SU-DHL-6 (cell line): Measurements from ENCODE around the gene ZFP3.
"Not testable (repeated sequence)": the region's sequence is repeated elsewhere in the genome, so short reads cannot be mapped to it uniquely, and the experiment has no call there.

Source experiments
- EZH2phosphoT487 ChIP-seq: fragments of 200-600 bp; sonication (generic), shearing (Covaris generic); conservative IDR thresholded peaks from 2 replicates; pipeline ENCODE4 v1.6.1; 2018; ENCODE audit warnings: mild to moderate bottlenecking, antibody characterized with exemption, low read length, moderate library complexity, mixed read lengths
- TF ChIP-seq, protein P1 (sequence below): fragments of 200-600 bp; sonication (generic); IDR thresholded peaks from one replicate; pipeline ENCODE4 v1.5.1; 2017; ENCODE audit warnings: antibody characterized with exemption, mild to moderate bottlenecking, low read length, moderate library complexity; ENCODE audit not compliant: insufficient read depth, poor library complexity, severe bottlenecking

DNA sequence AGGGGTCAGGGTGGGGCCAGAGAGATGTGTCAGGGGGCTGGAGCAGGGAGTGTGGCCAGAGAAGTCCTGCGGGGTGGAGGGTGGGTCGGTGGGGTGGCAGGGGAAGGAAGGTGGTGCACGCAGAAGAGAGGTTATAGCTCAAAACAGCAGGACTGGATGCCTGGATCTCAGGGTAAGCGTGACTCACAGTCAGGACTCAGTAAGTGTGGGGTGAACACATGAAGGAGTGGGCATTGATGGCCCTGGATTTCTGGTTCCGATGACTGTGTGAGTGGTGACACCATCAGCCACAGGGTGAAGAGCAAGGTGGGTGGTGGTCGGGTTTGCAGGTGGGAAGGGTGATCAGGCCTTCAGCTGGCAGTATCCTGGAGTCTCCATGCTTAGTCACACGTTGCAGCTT lies 43.8 kb downstream of the ZFP3 start:
- TF ChIP-seq, protein P1, sequence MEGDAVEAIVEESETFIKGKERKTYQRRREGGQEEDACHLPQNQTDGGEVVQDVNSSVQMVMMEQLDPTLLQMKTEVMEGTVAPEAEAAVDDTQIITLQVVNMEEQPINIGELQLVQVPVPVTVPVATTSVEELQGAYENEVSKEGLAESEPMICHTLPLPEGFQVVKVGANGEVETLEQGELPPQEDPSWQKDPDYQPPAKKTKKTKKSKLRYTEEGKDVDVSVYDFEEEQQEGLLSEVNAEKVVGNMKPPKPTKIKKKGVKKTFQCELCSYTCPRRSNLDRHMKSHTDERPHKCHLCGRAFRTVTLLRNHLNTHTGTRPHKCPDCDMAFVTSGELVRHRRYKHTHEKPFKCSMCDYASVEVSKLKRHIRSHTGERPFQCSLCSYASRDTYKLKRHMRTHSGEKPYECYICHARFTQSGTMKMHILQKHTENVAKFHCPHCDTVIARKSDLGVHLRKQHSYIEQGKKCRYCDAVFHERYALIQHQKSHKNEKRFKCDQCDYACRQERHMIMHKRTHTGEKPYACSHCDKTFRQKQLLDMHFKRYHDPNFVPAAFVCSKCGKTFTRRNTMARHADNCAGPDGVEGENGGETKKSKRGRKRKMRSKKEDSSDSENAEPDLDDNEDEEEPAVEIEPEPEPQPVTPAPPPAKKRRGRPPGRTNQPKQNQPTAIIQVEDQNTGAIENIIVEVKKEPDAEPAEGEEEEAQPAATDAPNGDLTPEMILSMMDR: not testable (repeated sequence)
- TF ChIP-seq EZH2phosphoT487: not testable (repeated sequence)
